Lung (tissue), 12 donors: ENCODE data around the gene SHC3. TPM values are rescaled to one million over a fixed set of nuclear protein-coding genes. Genes with fewer than 3 reads are reported as not detected.
A peak's percentile ranks its signal among the peaks of the same experiment; 100 is the strongest.

Source experiments
- ATAC-seq: fragments of 200-7000 bp; cut with Tn5 transposase; one replicate; pipeline ENCODE4 v1.9.1; 2020; ENCODE audit warnings: moderate number of reproducible peaks; ENCODE audit not compliant: insufficient read depth, low FRiP score
- DNase-seq, 3 donors: peaks; one replicate each; pipeline ENCODE4 v3.0.0-alpha.2; 2013 to 2017
- H3K27ac ChIP-seq, 2 donors: one replicate each; pipeline ENCODE4 v1.5.1; 2013; ENCODE audit warnings: mild to moderate bottlenecking in 2 of 2, moderate library complexity in 2 of 2, control low read depth in 1 of 2, inconsistent platforms in 1 of 2, low read depth in 1 of 2, low read length in 1 of 2
- H3K27me3 ChIP-seq, 3 donors: one replicate each; pipeline ENCODE4 v1.5.1; 2013; ENCODE audit warnings: low read length in 2 of 3; ENCODE audit not compliant: control insufficient read depth in 3 of 3, insufficient read depth in 3 of 3
- H3K36me3 ChIP-seq, 4 donors: one replicate each; pipeline ENCODE4 v1.5.1; 2013; ENCODE audit warnings: low read length in 4 of 4, mild to moderate bottlenecking in 1 of 4, moderate library complexity in 1 of 4; ENCODE audit not compliant: control insufficient read depth in 4 of 4, insufficient read depth in 4 of 4
- H3K4me1 ChIP-seq, 5 donors: one replicate each; pipeline ENCODE4 v1.5.1; 2013; ENCODE audit warnings: low read length in 5 of 5, mild to moderate bottlenecking in 2 of 5, moderate library complexity in 1 of 5; ENCODE audit not compliant: control insufficient read depth in 5 of 5, insufficient read depth in 5 of 5
- H3K4me3 ChIP-seq: one replicate; pipeline ENCODE4 v1.5.1; 2013; ENCODE audit warnings: mild to moderate bottlenecking, control low read depth, moderate library complexity
- H3K9ac ChIP-seq, 2 donors: one replicate each; pipeline ENCODE4 v1.5.1; 2013; ENCODE audit warnings: low read length in 2 of 2, control low read depth in 1 of 2; ENCODE audit not compliant: insufficient read depth in 1 of 2
- H3K9me3 ChIP-seq, 4 donors: one replicate each; pipeline ENCODE4 v1.5.1; 2013; ENCODE audit warnings: low read length in 3 of 4, mild to moderate bottlenecking in 1 of 4, moderate library complexity in 1 of 4; ENCODE audit not compliant: control insufficient read depth in 4 of 4, insufficient read depth in 3 of 4
- CTCF ChIP-seq: IDR thresholded peaks from 2 replicates; pipeline ENCODE4 v1.5.1; 2012; ENCODE audit warnings: mild to moderate bottlenecking; ENCODE audit errors: control extremely low read depth, extremely low read depth
- WGBS, 2 donors: extraction: QIAGEN DNeasy Blood & Tissue Kit; methylation state at CpG; one replicate each; pipeline ENCODE4 v1.1.7; 2013; 5-methylcytosine and 5-hydroxymethylcytosine counted together
- polyA plus RNA-seq, 2 donors: library from polyadenylated mRNA; stranded (reverse); fragments of 200-250 nt; gene quantifications; one replicate each; pipeline ENCODE4 v1.2.1, GENCODE V29; 2013
- total RNA-seq, 2 donors: library from RNA; depleted of rRNA in 1 of 2; stranded (reverse); fragments of >200 nt in 1 of 2; gene quantifications; one replicate each; pipeline ENCODE4 v1.2.1, GENCODE V29; 2014 to 2021
- donor health status: control.
- donor health status: control.
- donor health status: Bipolar disorder and iron deficiency.
- donor health status: healthy.
- donor health status: DM: yes; HTN: yes; CAD: no.

Gene SHC3
- total and polyA plus RNA-seq, 4 donors = 1.8 to 19.2 (median 4.0) TPM

- WGBS, 2 donors = 88% methylated on average over 6 of the region's 6 CpGs
- ATAC-seq (no peak), DNase-seq (no peak)
- Histone ChIP-seq H3K27me3 (no peaks in the 10 kb centered on the region), H3K36me3 (no peaks in the 10 kb centered on the region), H3K9ac (no peak overlapping the region), H3K4me3 (no peak overlapping the region), H3K4me1 (peaks cover 0 to 10% (median 2%) of the 10 kb centered on the region in 5 donors), H3K27ac (no peak overlapping the region), H3K9me3 (no peaks in the 10 kb centered on the region)
- no peak for TF ChIP-seq CTCF
Observed at GRCh38 chr9:89165880-89166279, 12.7 kb downstream of the SHC3 start.

GRCh38 chr9:89165341-89165740 lies 13.3 kb downstream of the SHC3 start:
- Histone ChIP-seq H3K4me3 (no peak overlapping the region), H3K4me1 (peaks cover 0 to 10% (median 2%) of the 10 kb centered on the region in 5 donors), H3K27ac (no peak overlapping the region), H3K9ac (no peak overlapping the region), H3K36me3 (no peaks in the 10 kb centered on the region), H3K27me3 (no peaks in the 10 kb centered on the region), H3K9me3 (no peaks in the 10 kb centered on the region)
- ATAC-seq = no peak
- no peak for DNase-seq
- no peak for TF ChIP-seq CTCF

DNA sequence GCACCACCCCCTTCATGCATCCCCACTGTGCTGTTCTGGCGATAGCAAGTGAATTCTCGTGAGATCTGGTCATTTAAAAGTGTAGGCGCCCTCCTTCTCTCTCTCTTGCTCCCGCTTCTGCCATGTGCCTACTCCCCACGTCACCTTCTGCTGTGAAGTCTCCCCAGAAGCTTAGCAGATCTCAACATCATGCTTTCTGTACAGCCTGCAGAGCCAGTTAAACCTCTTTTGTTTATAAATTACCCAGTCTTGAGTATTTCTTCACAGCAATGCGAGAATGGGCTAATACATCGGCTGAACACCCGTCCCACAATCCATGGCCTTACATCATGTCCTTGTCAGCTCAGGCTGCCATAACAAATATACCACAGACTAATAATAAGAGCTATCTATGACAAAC lies 17.4 kb downstream of the SHC3 start:
- no peak for TF ChIP-seq CTCF
- Histone ChIP-seq H3K4me3 (no peak overlapping the region), H3K9ac (no peak overlapping the region), H3K4me1 (peaks cover 0 to 7% (median 2%) of the 10 kb centered on the region in 5 donors), H3K36me3 (no peaks in the 10 kb centered on the region), H3K27me3 (no peaks in the 10 kb centered on the region), H3K9me3 (no peaks in the 10 kb centered on the region), H3K27ac (no peak overlapping the region)
- DNase-seq (peak in 1 of 3 donors; percentile 35), ATAC-seq (no peak)
- WGBS, 2 donors = 81 to 87% methylated on average over 8 of the region's 8 CpGs

GRCh38 chr9:89160806-89161205 lies 17.8 kb downstream of the SHC3 start:
- no peak for TF ChIP-seq CTCF

More at GRCh38 chr9:89160806-89161205, 17.8 kb downstream of the SHC3 start:
- Histone ChIP-seq H3K4me3 (no peak overlapping the region), H3K27ac (no peak overlapping the region), H3K36me3 (no peaks in the 10 kb centered on the region), H3K4me1 (peaks cover 0 to 6% (median 2%) of the 10 kb centered on the region in 5 donors), H3K9ac (no peak overlapping the region), H3K27me3 (no peaks in the 10 kb centered on the region), H3K9me3 (no peaks in the 10 kb centered on the region)
- DNase-seq (no peak), ATAC-seq (no peak)
- 79 to 81% methylated on average over 5 of the region's 5 CpGs for WGBS, 2 donors
